GM19193 (cell line): ENCODE results near the gene SLC1A1.

Experiments used
- POLR2A ChIP-seq: IDR thresholded peaks from 4 replicates; pipeline ENCODE4 v1.6.1; 2011; ENCODE audit not compliant: insufficient read depth, insufficient read length; ENCODE audit errors: extremely low read depth

The SLC1A1 gene

GRCh38 chr9:4620057-4620765 lies 129.9 kb downstream of the SLC1A1 start:
- no peak for TF ChIP-seq POLR2A

GRCh38 chr9:4620881-4621555 lies 130.8 kb downstream of the SLC1A1 start:
- no peak for TF ChIP-seq POLR2A

GRCh38 chr9:4622016-4622415 lies 131.7 kb downstream of the SLC1A1 start:
- no peak for TF ChIP-seq POLR2A

- TF ChIP-seq POLR2A = no peak
Measured at GRCh38 chr9:4630836-4631235, 140.6 kb downstream of the SLC1A1 start.
